Dedifferentiated amniotic fluid mesenchymal stem cell (primary cell): ENCODE results near the gene FAM240B.

Experiments
- DNase-seq: peaks from one replicate; pipeline ENCODE4 v3.0.0-alpha.2; 2016; ENCODE audit errors: extremely low spot score

The FAM240B gene

DNA sequence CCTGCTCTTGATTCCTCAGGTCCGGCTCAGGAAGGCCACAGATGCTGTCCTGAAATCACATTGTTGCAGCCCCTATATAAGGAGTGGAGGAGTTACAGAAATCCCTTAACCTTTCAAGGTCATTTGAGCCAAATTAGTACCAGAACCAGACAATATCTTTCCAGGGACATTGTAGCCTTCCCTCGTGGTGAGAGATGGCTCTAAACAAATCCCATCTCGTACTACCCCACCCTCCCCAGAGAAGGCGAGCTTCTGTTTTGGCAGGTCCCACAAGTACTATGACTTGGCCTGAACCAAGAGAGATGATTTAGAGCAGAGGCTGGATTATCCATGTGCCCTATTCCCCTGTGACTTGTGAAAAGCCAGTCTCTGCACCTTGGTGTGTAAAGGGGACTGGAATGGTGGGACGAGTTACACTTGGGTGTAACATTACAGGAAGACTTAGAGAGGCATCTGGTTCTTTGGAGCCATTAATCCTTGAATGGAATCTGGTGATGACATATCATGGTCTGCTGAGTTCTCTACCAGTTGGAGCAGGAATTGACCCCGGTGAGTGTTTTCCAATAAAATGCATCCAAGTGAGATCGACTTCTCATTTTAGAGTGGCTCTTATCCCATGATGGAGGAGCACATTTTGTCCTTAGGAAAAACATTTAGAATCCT is at the start of gene FAM240B:
TSS of gene FAM240B (minus strand) at position 51 of the 663 bp plus-strand sequence. CDS start 16,134 bp downstream, outside the sequence.
- DNase-seq, result no peak

DNA sequence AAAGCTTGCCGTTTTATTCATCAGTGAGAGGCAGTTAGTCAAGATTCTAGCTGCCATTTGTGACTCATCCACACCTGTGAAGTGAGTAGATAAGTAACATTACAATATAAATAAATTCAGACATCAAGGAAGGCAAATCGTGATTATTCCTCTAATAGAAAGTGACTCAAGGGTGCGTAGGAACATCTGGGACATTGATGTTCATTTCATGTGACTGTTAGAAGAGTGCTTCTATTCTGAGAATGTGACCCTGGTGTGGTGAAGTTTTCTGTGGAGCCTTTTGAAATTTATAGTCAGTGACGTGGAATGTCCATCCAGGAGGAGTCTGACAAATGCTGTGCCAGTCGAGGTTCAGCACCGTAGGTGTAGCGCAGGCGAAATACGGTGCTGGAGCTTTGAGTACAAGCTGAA is 48.4 kb upstream of the FAM240B start:
- DNase-seq, result no peak

DNA sequence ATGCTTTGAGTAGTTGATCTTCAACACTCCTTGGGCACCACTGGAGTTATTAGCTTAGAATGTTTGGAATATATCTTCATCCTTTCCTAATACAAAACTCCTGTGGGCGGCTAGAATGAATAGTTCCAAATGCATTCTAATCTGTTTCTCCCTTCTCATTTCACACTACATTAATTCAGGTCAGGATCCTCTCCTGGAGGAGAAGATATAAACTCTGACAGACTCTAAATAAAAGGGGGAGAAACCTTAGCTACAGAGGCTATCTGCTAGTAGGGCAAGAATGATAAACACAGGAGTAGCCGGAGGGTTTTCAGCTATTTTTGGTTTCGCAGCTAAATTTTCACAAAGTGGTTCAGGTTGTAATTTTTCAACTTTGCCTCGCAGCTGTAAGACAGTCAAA is 45.2 kb upstream of the FAM240B start:
- no peak for DNase-seq

DNA sequence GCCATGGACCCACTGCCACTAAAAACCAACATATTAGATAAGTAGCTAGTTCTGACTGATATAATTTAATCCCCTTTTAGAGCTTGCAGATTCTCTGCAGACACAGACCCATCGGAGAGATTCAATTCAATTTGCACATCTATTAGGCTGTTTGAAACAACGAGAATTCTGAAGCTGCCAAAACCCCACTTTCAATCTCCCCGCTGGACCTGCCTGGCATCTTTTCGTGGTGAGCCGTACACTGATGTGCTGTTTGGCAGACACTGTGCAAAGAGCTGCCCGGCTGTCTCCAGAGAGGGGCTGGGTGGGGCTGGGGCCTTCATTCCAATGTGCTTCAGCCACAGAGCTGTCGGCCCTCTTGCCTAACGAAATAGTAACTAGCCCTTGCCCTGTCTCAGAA is 42.1 kb upstream of the FAM240B start:
- DNase-seq, result no peak

DNA sequence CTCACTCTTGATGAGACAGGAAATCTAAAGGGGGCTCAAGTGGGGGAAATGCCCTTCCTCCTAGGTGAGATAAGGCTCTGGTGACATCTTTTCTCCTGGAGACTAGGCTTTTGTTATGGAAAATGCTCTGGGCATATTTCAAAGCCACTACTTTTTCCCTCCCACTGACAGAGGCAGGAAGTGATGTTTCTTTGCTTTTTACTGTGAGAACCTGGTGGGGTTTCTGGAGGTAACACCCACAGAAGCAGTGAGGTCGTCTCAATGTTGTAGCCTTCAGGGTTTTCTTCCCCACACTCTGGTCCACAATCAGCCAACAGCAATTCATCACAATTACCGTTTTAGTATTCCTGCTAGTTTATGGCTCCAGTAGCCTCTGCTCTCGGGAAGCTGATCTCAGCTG is 41.4 kb upstream of the FAM240B start:
- no peak for DNase-seq

DNA sequence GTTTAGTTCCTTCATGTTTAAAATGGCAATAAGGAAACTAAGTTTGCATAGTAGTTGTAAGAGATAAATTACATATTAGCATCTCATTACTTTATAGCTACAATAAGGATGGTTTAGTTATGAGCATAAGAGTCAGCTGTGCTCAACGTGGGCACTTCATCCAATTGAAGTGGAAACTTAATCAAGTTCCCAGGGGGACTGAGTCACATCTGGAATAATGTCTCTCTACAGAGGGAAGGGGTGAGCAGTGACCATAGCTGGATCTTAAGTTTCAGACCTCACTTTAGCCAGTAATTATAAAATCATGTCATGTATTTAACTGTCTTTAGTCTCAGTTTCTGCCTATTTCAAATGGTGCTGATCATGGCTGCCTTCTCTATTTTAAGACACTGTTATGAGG is 36.8 kb upstream of the FAM240B start:
- DNase-seq, result no peak

DNA sequence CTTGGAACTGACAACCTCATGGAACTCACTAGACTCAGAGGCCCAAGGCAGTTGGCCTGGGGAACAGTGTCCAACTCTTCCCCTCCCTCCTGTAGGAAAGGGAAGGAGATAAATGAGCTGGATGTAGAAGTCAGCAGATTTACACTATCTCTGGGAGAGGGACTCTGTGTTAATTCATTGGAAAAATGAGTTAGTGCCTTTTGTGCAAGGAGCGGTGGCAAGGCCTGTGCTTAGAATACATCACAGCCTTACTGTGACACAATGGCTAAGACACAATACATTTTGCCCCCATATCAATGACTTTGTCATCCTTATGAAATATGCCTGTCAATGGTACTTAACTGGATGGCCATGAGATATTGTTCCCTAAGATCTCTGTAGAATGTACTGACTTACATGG is 28.0 kb upstream of the FAM240B start:
- DNase-seq, result no peak

DNA sequence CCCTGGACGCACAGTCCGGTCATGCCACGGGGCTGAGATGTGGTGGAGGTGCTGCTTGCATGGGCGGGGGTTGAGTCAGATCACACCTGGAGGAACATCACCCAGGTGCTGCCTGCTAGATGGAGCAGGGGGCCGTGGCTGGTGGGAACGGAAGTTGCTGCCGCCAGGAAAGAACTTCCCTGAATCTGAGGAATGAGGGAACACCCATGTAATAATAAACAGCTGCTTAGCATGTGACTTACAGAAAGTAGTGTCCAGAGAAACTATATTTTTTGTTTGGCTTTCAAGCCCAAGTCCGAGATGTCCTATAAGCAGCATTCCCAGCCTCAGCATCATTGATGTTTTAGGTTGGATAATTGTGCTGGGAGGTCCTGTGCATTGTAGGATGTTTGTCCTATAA is 27.1 kb upstream of the FAM240B start:
- DNase-seq, result no peak

DNA sequence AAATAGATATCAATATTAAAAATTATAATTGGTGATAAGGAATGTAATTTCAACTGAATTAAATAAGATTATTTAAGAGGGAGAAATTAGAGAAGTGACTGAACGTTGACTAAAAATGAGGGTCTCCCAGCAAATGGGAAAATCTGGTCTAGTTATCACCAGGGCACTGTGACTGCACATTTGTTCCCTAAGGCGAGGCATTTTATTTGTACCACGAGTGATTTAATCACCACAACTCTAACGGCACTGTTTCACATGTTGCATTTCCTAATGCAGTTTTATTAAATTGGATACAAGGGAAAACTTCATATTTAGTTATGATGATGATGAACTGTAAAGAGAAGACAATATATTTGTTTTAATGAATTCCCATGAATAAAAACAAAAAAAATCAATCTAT is 26.4 kb upstream of the FAM240B start:
- no peak for DNase-seq

DNA sequence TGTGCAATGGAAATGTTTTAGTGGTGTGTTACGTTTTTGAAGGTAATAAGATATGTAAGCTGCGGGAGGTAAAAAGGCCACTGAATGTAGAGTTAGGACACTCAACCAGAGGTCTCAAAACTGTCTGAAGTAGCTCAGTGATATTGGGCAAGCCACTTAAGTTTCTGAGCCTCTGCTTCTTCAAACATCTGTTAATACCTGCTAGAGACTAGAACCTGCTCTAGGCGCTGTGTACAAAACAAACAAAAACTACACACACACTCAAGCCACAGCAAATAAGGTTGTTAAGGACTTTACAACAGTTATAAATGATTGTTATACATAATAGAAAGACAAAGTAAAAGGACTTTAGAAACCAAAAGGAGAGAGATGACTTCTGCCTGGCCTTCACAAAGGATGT is 24.6 kb upstream of the FAM240B start:
- no peak for DNase-seq

DNA sequence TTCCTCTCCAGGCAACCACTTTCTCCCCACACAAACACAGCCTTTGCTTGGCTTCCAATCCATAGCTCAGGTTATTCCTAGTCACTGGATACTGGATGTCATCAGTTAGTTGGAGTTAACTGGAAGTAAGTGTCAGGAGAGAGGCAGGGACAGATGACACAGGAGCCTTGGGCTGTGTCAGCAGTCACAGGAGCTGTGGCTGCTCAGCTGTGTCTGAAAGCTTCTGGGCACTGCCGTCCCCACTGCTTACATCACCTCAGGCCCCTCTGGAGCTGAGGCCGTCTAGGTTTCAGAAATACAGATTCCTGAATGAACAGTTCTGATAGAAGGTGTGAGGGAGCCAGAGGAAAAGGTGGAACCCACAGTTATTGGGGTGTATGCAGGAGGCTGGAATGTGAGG is 17.3 kb upstream of the FAM240B start:
- no peak for DNase-seq

DNA sequence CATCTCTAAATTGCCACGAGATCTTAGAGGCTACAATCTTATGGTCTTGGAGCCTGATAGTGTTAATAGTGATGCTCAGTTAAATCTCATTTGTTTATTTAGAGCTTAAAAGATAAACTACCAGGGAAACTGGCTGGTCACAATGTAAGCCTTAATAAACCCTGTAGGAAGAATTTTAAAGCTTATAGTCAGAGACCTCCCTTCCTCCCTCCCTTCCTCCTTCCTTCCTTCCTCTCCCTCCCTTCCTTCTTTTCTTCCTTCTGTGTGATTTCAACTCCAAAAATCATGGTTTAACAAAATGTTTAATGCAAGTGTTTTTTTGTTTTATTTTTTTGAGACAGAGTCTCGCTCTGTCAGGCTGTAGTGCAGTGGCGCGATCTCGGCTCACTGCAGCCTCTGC is 14.9 kb upstream of the FAM240B start:
- DNase-seq, result no peak

DNA sequence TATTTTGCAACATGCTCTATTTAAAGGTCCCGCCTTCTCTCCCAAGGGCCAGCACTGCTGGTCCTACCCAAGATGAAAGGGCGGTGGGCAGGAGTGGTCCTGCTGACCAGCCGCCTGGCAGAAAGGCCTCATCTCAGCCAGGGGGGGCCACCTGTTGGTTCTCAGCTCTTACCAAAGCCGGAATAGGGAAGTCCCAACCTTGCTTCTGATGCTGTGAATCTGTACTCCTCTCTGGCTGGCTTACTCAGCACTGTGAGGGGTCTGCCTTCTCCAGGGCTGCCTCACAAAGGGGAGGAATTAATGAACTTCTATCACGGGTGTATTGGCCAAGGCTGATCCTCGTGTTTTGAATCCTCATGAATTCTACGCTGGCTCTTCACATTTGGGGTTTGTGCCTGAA is 13.6 kb upstream of the FAM240B start:
- no peak for DNase-seq

DNA sequence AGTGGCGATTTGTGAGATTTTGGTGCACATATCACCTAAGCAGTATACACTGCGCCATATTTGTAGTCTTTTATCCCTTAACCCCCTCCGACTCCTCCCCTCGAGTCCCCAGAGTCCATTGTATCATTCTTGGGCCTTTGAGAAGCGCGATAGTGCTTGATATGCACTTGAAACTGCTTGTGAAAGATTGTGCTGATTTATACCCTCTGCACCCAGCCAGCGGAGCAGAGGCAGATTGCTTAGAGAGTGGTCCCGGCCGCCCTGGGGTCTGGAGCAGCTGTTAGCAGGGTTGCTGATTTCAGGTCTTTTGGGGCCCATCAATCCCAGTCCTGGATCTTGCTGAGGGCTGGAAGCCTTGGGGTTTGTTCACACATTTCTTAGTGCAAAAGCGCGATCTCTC is 13.0 kb upstream of the FAM240B start:
- no peak for DNase-seq

DNA sequence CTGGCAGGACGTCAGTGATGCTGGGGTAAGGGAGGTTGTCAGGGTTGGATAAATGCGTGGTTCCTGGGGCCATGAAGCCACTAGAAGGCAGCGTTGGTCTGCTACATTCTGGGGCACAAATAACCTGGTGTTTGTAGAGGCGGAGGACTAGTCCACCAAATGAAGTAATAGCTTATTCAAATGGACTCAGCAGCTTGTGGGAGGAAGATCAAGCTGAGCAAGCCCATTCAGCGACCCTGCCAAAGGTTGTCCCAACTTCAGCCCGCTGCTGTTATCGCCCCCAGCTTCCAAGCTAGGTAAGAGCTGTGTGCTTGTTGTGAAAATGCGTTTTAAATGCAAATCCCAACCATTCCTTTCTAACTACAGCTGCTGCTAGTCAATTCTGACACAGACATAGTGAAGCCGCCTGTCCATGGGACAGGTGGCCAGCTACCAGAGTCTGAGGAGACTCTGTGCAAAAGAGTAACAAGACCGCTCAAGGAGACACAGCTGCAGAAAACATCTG is 7.6 kb upstream of the FAM240B start:
- DNase-seq, result peak; percentile 21

DNA sequence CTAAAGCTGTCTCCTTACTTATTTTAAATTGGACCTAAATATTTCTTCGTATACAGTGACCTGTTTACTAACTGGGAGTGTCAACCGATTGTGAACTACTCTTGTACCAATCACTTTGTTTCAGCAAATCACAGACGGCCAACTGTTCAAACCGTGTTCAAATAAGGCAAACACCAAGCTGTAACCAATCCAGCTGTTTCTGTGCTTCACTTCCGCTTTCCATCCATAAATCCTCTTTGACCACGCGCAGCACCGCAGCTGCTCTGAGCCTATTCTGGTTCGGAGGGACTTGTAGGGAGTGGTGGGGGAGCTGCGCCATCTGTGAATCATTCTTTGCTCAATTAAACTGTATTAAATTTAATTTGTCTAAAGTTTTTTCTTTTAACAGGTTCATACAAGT is 4.8 kb upstream of the FAM240B start:
- no peak for DNase-seq

DNA sequence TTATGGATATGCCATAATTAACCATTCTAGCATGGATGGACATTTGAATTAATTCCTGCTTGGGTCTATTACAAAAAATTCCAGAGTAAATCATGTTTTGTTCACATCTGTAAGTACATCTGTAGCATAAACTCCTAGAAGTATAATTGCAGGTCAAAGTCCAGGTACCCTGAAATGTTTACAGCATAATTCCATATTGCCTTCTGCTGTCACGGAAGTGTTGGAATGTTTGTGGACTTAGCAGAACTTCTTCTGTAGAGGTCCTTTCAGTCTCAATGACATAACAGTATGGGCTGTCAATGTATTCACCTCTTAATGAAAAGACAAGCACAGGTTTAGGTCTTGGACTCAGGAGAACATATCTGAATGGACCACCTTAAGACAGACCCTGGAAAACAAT is 1.8 kb downstream of the FAM240B start:
- DNase-seq, result no peak

DNA sequence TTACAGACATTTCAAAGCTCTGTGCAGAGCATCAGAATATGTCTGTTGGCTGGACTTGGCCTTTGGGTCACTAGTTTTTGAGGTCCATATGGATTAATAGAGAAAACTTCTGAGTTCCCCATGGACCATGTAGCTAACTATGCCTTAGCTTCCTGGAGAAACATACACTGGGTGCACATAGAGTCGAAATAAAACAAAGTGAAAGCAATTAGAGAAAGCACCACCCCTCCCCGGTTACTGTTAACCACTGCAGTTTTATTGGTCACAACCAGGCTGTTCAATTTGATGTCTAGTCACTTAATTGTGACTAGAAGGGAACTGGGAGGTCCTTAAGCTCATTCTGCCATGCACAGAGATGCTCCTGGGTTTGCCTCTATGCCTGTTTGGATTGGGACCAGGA is 4.2 kb downstream of the FAM240B start:
- no peak for DNase-seq

DNA sequence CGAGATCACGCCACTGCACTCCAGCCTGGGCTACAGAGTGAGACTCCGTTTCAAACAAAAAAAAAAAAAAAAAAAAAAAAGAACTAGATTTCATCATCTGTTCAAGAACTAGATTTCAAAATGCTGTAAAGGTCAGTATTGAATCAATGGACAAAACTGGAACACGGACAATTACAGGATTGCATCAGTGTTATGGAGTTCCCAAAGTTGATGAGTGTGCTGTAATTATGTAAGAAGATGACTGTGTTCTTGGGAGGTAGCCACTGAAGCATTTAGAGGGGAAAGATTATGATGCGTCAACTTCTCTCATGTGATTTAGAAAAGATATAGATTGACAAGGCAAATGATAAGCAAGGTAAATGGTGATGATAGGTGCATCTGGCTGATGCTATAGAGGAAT is 6.5 kb downstream of the FAM240B start:
- peak; percentile 76 for DNase-seq

DNA sequence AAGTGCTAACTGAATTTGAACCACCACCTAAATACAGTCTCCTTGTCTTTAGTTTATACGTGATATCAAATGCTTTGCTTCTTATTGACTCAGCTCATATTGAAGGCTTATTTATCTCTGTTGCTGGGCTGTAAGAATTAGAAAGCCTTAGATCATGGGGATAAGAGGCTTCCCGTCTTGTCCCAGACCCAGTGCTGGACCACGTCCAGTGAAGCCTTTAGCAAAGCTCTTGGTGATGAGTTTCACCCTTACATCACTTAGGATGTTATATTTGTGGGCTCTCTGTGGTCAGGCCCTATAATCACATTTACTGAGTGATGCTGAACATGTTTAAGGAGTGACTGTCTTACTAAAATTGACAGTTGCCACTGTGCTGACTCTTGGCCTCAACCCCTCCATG is 11.2 kb downstream of the FAM240B start:
- no peak for DNase-seq

DNA sequence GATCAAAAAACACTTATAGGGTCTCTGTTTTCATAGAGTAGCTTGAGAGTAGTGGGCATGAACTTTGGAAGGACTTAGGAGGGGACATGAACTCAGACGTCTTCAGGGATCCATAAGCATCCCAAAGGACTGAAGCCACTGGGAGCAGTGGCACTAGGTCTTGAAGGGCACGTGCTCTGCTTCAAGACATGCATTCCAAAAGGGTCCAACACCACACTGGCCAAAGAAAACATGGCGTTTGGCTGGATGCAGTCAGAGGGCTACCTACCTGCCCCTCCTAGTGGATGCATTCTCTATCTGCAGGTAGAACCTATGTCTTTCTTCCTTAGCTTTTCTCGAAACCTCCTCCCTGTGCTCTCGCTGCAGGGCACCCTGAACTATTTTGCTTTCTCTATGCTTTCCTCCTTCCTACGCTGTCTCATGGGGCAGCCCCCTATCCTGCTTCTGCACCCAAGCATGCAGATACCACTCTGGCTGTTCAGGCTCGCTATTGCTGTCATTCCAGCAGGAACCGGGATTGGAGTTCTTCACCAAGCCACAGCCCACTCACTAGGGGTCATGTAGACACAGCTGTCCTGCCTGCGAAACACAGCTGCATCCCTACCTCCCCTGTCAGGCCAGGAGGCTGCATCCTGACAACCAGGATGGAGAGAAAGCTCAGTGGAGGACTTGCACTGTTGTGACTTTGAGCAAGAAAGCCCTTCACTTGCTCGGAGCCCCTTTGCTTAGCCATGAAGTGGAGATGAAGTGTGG is 11.9 kb downstream of the FAM240B start:
- DNase-seq, result no peak

DNA sequence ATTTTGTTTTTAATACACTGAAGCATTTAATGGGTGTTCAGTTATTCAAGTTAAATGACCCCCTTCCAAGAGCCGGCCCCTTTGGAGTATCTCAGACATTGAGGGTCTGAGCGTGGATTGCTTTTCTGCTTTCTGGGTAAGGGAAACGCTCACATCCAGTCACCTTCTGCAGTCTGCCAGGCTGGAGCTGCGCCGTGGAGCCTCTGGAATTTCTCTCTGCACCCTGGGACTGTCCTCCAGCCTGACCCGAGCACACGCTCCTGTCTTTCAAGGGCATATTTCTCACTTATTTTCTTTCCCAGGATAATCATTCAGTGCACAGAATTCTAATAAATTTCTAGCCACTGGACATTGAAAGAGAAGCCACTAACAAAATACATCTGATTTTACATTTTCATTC is 13.4 kb downstream of the FAM240B start:
- no peak for DNase-seq

DNA sequence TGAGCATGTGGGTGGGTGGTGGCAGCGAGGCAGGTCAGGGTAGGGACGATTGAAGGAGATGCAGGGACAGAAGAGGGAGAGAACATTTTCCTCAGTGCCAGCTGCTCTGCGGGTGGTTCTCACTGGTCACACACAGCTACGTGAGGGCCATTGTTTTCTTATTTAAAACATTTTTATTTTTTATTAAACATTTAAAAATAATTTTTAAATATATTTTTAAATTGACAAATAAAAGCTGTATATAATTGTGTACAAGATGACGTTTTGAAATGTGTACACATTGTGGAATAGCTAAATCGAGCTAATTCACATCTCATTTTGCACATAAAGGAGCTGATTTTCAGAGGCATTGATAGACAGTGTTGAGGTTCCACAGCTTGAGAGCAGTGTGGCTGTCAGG is 14.0 kb downstream of the FAM240B start:
- no peak for DNase-seq

DNA sequence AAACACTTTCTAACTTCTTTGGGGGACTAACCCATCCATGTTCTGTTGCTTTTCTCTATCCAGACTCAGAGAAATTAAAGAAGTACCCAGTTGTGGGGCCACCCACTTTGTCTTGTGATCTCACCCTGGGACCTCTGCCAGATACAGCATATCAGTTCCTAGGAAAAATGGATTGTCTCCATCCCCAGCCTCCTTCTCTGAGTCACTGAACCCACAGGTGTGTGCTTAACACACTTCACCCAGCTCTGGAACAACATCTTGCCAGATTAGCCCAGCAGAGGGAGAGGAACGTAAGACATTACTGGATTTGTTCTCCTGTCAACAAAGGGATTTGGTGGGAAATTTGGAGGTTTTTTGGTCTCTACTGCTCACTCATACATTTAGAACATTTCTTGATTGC is 19.2 kb downstream of the FAM240B start:
- DNase-seq, result no peak
